Stomach (tissue), 9 donors: ENCODE measurements around the gene NAV2. TPM values are rescaled to one million over a fixed set of nuclear protein-coding genes. Genes with fewer than 3 reads are reported as not detected.
A peak's percentile ranks its signal among the peaks of the same experiment; 100 is the strongest.

ENCODE experiments used
- DNase-seq, 2 donors: peaks; one replicate each; pipeline versions ENCODE4 v3.0.0 to v3.0.0-alpha.2; 2013 to 2019
- H3K27ac ChIP-seq, 5 donors: fragments of 200-600 bp in 4 of 5; sonication (generic) in 4 of 5; one replicate each; pipeline ENCODE4 v1.5.1; 2013 to 2019; ENCODE audit warnings: mild to moderate bottlenecking in 1 of 5, moderate library complexity in 1 of 5
- H3K27me3 ChIP-seq, 3 donors: fragments of 200-600 bp; sonication (generic); one replicate each; pipeline ENCODE4 v1.5.1; 2017 to 2019; ENCODE audit warnings: mixed run types in 1 of 3
- H3K36me3 ChIP-seq, 4 donors: fragments of 200-600 bp; sonication (generic); 1 replicate in 3 of 4; 2 replicates in 1 of 4; pipeline ENCODE4 v1.5.1; 2016 to 2019
- H3K4me1 ChIP-seq, 4 donors: fragments of 200-600 bp; sonication (generic); one replicate each; pipeline ENCODE4 v1.5.1; 2016 to 2019
- H3K4me3 ChIP-seq, 4 donors: fragments of 200-600 bp; sonication (generic) in 3 of 4; one replicate each; pipeline ENCODE4 v1.5.1; 2016 to 2019; ENCODE audit warnings: mild to moderate bottlenecking in 1 of 4
- H3K9me3 ChIP-seq, 4 donors: fragments of 200-600 bp; sonication (generic); one replicate each; pipeline ENCODE4 v1.5.1; 2016 to 2019
- CTCF ChIP-seq, 7 experiments: fragments of 450-650 bp in 4 of 7; fragments of 200-600 bp in 3 of 7; sonication (generic) in 3 of 7; IDR thresholded peaks; one replicate each; pipeline ENCODE4 v1.5.1; 2016 to 2019; ENCODE audit warnings: antibody characterized with exemption in 7 of 7, control low read depth in 2 of 7, mild to moderate bottlenecking in 1 of 7
- EP300 ChIP-seq: sonication (generic); formaldehyde crosslinking; IDR thresholded peaks from one replicate; pipeline ENCODE4 v1.6.1; 2017; ENCODE audit warnings: antibody characterized with exemption
- POLR2A ChIP-seq, 4 donors: fragments of 450-650 bp; IDR thresholded peaks; one replicate each; pipeline ENCODE4 v1.6.1; 2016; ENCODE audit warnings: antibody characterized with exemption in 4 of 4, control low read depth in 2 of 4, mild to moderate bottlenecking in 1 of 4, moderate library complexity in 1 of 4
- POLR2AphosphoS5 ChIP-seq, 3 donors: sonication (generic); formaldehyde crosslinking; IDR thresholded peaks; one replicate each; pipeline ENCODE4 v1.6.1; 2016; ENCODE audit warnings: antibody characterized with exemption in 3 of 3
- WGBS, 5 donors: extraction: QIAGEN DNeasy Blood & Tissue Kit in 3 of 5; methylation state at CpG; one replicate each; pipeline versions ENCODE4 v1.1.5 to v1.1.7; 2013 to 2018; 5-methylcytosine and 5-hydroxymethylcytosine counted together
- intact Hi-C: fragments of 100-400 bp; cut with DNase I; formaldehyde crosslinking; loops from one replicate; pipeline ENCODE4 v1.15.1; 2023; ENCODE audit warnings: low total_unique reads
- polyA plus RNA-seq, 3 donors: library from polyadenylated mRNA; stranded (reverse); fragments of 200-250 nt; gene quantifications; one replicate each; pipeline ENCODE4 v1.2.3, GENCODE V29; 2013
- total RNA-seq, 5 donors: library from RNA; depleted of rRNA; stranded (reverse); fragments of >200 nt; gene quantifications; one replicate each; pipeline versions ENCODE4 v1.1.0 to v1.2.3, GENCODE V29; 2014 to 2016
- donor health status: healthy with polysubstance abuse.
- donor health status: Bipolar disorder and iron deficiency.
- donor health status: healthy.

Gene NAV2
- total and polyA plus RNA-seq, 8 donors = 1.8 to 92.4 (median 7.9) TPM

GRCh38 chr11:20025332-20025840 is 312.7 kb downstream of the NAV2 start:
- Histone ChIP-seq H3K27me3 (no peaks in the 10 kb centered on the region), H3K9me3 (no peaks in the 10 kb centered on the region), H3K4me1 (peaks cover 9 to 46% (median 25%) of the 10 kb centered on the region in 4 donors), H3K27ac (no peak overlapping the region), H3K4me3 (no peak overlapping the region), H3K36me3 (no peaks in the 10 kb centered on the region)
- WGBS, 5 donors = 72 to 87% (median 78%) methylated on average over 8 of the region's 8 CpGs
- no peak for DNase-seq
- TF ChIP-seq CTCF (IDR thresholded peaks at IDR 0.05) (no peak), POLR2A (IDR thresholded peaks at IDR 0.05) (no peak), POLR2AphosphoS5 (IDR thresholded peaks at IDR 0.05) (no peak), EP300 (no peak)
- intact Hi-C loops = no loop called here

- TF ChIP-seq POLR2A (IDR thresholded peaks at IDR 0.05) (no peak), EP300 (no peak), CTCF (IDR thresholded peaks at IDR 0.05) (no peak), POLR2AphosphoS5 (IDR thresholded peaks at IDR 0.05) (no peak)
- no peak overlapping the region for H3K27ac ChIP-seq
- no peaks in the 10 kb centered on the region for H3K36me3 ChIP-seq
- H3K27me3 ChIP-seq = no peaks in the 10 kb centered on the region
- no peak overlapping the region for H3K4me3 ChIP-seq
- 41 to 59% (median 47%) methylated on average over 15 of the region's 15 CpGs for WGBS, 5 donors
- peak; percentile 32 to 76 for DNase-seq
- peaks cover 9 to 48% (median 23%) of the 10 kb centered on the region in 4 donors for H3K4me1 ChIP-seq
- no peaks in the 10 kb centered on the region for H3K9me3 ChIP-seq
- intact Hi-C loops = no loop called here
Observed at GRCh38 chr11:20026629-20027555, 314.3 kb downstream of the NAV2 start.

- Histone ChIP-seq H3K27ac (no peak overlapping the region), H3K4me3 (no peak overlapping the region), H3K27me3 (no peaks in the 10 kb centered on the region), H3K36me3 (no peaks in the 10 kb centered on the region), H3K9me3 (no peaks in the 10 kb centered on the region), H3K4me1 (peaks cover 9 to 43% (median 18%) of the 10 kb centered on the region in 4 donors)
- WGBS, 5 donors = 37 to 47% (median 45%) methylated on average over 4 of the region's 4 CpGs
- no peak for DNase-seq
- intact Hi-C loops = no loop called here
- TF ChIP-seq EP300 = no peak
- no peak for TF ChIP-seq POLR2A (IDR thresholded peaks at IDR 0.05)
- no peak for TF ChIP-seq POLR2AphosphoS5 (IDR thresholded peaks at IDR 0.05)
- TF ChIP-seq CTCF (IDR thresholded peaks at IDR 0.05) = no peak
Observed at GRCh38 chr11:20027556-20028013, 314.9 kb downstream of the NAV2 start.

GRCh38 chr11:20029193-20029592 is 316.6 kb downstream of the NAV2 start:
- Histone ChIP-seq H3K4me3 (no peak overlapping the region), H3K4me1 (peaks cover 0 to 27% (median 10%) of the 10 kb centered on the region in 4 donors), H3K27ac (no peak overlapping the region), H3K9me3 (no peaks in the 10 kb centered on the region), H3K27me3 (no peaks in the 10 kb centered on the region), H3K36me3 (no peaks in the 10 kb centered on the region)
- WGBS, 5 donors = 56 to 70% (median 61%) methylated on average over 3 of the region's 3 CpGs
- TF ChIP-seq POLR2AphosphoS5 (IDR thresholded peaks at IDR 0.05) (no peak), POLR2A (IDR thresholded peaks at IDR 0.05) (no peak), EP300 (no peak), CTCF (IDR thresholded peaks at IDR 0.05) (no peak)
- DNase-seq = no peak
- intact Hi-C loops = no loop called here
